LHCN-M2 (cell line): ENCODE results near the gene TCF12. TPM values are rescaled to one million over a fixed set of nuclear protein-coding genes. Genes with fewer than 3 reads are reported as not detected.
"Not testable (repeated sequence)": the region's sequence is repeated elsewhere in the genome, so short reads cannot be mapped to it uniquely, and the experiment has no call there.

ENCODE experiments used
- DNase-seq: peaks from one replicate; pipeline ENCODE4 v3.0.0-alpha.2; 2012; ENCODE audit warnings: low read depth
- total RNA-seq: library from RNA; depleted of rRNA; stranded (reverse); fragments of >200 nt; gene quantifications from 2 replicates; pipeline ENCODE4 v1.2.3, GENCODE V29; 2014

TCF12 gene
- total RNA-seq, 1 experiment from 2014 or later: 111 TPM

- DNase-seq: no peak
These were observed 214.9 kb downstream of the TCF12 start for GRCh38 chr15:57133127-57133968.

DNA sequence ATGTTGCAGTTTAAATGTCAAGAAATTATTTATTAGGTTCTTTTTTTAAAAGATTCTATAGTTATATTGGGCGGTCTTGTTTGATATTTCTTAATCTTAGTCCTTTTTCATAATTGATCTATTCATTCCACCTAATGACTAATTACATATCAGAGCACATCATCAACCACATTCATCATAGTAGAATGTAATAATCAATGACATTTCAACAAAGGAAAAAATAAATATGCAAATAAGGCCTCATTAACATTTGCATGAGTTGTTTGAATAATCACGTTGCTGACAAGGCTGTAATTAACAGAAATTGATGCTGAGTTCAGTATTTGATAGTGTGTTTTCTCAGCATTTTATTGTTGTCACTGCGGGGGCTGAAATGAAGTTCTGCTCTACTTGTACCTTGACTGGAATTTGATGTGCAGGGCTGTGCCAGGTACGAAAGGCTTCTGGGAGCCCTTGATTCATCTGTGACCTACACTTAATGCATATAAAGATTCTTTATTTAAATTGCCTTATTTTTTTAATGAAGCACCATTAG, 215.7 kb downstream of the TCF12 start:
- DNase-seq: no peak

- no peak for DNase-seq
These were observed 216.4 kb downstream of the TCF12 start for GRCh38 chr15:57134851-57135250.

DNA sequence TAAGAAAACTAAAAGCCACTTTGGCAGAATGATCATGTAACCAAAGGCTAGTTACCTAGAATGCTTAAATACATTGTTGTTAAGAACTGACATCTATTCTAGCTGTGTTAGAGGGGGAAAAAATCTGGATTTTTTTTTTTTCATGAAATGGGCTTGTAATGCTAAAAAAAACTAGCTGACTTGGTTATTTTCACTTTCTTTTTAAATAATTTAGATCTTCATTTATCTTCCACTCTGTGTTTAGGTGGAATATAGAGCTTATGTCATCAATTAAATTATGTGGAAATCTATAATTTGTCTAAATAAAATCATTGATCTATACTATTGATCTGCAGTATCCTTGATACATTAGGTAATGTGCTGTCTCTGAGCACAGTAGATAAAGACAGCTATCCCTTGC, 217.4 kb downstream of the TCF12 start:
- DNase-seq: no peak

GRCh38 chr15:57138349-57138788, 219.9 kb downstream of the TCF12 start:
- DNase-seq: peak; percentile 54

GRCh38 chr15:57143511-57144078, 225.2 kb downstream of the TCF12 start:
- DNase-seq: no peak

DNA sequence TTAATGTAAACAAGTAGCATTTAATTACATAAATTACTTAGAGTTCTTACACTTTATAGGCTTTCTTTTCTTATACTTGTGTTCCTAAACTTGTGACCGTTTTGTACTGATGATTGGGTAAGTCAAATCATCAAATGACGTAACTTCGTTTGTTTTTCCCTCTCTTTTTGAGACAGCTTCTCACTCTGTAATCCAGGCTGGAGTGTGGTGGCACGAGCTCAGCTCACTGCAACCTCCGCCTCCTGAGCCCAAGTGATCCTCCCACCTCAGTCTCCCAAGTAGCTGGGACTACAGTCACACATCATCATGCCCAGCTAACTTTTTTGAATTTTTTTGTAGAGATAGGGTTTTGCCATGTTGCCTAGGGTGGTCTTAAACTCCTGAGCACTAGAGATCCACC, 226.0 kb downstream of the TCF12 start:
- DNase-seq: no peak

DNA sequence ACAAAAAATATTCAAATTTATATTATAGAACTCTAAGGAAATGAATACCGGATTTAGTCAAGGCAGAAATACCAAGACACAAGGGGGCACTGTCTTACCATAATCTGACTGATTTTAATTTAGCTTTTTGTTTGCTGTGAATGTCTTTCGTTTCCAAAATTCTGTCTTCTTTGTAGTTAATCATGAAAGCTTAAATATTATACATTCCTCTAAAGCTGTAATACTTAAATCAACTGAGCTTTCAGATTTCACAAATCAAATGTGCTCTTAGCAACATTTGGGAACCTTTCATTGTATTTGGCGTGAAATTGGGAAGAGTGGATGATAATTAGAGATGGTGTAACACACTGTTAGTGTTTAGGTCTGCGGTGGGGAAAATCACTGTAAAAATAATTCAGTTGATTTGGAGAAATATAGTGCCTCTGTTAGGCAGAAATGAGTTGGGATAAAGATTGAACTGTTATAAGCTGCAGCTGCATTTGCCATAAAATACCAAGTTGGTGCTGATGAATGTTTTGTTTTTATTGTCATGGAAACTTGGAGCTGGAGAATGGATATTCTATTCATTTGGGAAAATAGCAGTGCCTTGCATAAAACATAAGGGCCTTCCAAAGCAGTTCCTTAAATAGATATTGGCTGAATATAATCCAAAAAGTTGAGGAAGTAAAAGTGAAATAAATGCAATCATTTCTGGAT, 228.2 kb downstream of the TCF12 start:
- peak; percentile 61 for DNase-seq

- DNase-seq: no peak
These were observed 229.2 kb downstream of the TCF12 start for GRCh38 chr15:57147621-57148020.

DNA sequence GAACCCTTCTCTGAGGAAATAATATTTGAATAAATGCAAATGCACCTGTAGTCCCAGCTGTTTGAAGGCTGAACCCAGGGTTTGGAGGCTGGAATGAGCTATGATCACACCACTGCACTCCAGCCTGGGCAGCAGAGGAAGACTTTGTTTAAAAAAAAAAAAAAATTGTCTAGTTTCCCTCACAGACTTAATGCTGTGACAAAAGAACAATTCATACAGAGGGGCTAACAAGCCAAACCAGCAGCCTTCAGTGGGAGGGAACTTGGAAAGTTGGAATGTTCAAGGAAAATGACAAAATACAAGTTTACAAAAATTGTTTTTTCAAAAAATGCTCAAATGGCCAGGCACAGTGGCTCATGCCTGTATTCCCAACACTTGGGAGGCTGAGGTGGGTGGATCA, 229.8 kb downstream of the TCF12 start:
- no peak for DNase-seq

- peak; percentile 59 for DNase-seq
These were observed 230.8 kb downstream of the TCF12 start for GRCh38 chr15:57149196-57149595.

DNA sequence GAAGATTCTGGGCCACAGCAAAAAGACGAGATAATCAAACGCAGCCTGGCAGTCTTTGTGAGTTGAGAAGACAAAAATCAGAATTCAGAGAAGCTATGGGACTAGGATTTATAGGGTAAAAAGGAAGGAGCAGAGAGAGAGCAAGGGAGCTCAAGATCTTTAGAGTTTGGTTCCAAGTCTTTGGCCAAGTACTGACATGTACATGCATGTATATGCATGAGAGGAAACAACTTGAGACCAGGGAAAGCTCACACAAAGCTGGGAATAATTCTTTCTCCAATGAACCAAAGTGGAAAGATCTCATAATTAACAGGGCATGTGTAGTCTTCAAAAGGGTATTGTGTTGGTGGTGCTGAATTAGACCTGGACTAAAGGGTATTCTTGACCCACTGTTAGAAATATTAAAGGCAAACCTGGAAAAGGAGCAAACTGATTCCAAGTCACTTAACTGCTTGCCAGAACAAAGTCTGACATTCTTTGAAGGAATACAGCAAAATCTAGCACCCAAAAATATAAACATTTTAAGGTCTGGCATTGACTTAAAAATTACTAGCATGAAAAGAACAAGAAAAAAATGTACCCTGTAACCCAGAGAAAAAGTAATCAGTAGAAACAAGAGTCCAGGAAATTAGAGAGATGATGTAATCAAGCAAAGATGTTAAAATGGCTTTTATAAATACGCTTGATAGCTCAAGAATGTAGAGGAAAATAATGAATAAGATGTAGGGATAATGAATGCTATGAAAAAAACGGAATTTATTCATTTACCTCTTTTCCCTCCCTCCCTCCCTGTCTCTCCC, 231.8 kb downstream of the TCF12 start:
- DNase-seq: no peak

- DNase-seq: not testable (repeated sequence)
These were observed 232.4 kb downstream of the TCF12 start for GRCh38 chr15:57150866-57151203.

DNA sequence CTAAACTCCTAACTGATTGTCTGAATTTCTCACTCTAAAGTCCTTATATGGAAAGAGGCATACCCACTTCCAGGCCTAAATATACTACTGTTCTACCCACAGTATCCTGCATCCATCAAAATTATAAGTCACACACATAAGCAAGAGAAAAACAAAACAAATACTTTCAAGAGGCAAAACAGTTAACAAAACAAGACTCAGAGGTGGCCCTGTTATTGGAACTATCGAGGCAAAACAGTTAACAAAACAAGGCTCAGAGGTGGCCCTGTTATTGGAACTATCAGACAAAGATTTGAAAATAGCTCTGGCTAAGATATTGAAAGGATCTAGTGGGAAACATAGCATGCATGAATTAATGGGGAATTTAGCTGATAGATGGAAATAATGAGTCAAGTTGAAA, 233.7 kb downstream of the TCF12 start:
- no peak for DNase-seq

GRCh38 chr15:57152666-57153539, 234.5 kb downstream of the TCF12 start:
- DNase-seq: peak; percentile 48

DNA sequence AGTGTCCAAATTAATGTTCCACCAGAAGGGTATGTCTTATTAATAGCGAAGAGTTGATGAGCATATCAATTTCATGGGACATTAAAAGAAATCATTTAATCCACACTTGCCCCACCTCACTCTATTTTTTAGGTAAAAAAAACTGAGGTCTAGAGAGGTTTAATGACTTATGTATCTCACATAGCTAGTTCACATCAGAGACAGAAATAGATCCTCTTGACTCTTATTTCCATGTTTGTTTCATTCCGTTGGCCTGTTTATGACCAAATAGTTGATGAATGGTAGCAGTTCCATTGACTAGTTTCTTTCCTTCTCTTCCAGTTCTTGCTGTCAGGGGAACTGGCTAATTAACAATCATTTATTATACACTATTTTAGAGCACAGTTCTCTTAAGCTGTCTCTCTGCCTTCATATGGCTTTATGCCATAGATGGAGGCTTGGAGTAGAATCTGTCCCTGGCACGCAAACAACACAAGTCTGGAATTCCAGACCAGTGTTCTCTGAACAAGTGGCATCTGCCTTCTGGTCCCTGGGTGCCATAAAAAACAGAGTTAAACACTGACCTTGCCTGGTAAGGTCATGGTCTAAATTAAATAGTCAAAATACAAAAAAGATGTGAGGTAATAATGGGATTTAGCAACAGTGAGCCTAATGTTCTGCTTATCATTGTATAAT, 237.9 kb downstream of the TCF12 start:
- DNase-seq: peak; percentile 50

GRCh38 chr15:57158589-57158988, 240.1 kb downstream of the TCF12 start:
- peak; percentile 93 for DNase-seq

- no peak for DNase-seq
These were observed 240.7 kb downstream of the TCF12 start for GRCh38 chr15:57158997-57159668.

DNA sequence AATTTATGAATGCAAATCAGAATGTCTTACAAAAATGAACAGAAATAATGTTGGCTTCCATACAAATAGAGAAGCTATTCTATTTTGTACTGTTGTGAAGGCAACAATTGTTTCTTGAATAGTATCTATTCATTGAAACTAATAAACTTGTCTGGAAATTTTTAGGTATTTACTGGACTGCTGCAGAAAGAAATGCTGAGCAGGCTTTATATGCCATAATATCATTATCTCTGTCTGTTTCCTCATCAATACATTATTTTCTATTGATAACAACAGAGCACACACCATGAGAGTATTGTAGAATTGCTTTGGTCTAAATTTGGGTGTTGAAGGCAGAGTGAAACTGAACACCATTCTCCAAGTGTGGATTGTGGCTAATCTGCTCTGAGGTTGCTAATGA, 241.3 kb downstream of the TCF12 start:
- no peak for DNase-seq
